Measurements from ENCODE around the gene STARD4. TPM values are rescaled to one million over a fixed set of nuclear protein-coding genes. Genes with fewer than 3 reads are reported as not detected.

STARD4 gene
- total RNA-seq, 1 experiment from 2014 or later, result 30.4 TPM

DNA sequence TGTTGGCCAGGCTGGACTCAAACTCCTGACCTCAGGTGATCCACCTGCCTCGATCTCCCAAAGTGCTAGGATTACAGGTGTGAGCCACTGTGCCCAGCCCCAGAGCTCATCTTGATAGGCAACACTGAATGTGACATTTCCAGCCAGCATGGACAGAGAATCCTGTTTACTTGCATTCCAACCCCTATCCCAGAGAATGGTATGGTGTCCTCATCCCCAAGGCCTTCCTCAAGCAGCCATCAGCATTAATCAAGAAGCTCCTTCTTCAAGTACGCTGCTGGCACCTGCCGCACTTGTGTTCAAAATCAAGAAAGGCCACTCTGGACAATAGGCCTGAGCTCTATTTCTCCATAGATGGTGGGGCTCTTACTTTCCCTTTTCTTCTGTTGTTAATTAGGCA is 40.2 kb downstream of the STARD4 start:
- DNase-seq (ENCODE audit: low spot score), result no peak

DNA sequence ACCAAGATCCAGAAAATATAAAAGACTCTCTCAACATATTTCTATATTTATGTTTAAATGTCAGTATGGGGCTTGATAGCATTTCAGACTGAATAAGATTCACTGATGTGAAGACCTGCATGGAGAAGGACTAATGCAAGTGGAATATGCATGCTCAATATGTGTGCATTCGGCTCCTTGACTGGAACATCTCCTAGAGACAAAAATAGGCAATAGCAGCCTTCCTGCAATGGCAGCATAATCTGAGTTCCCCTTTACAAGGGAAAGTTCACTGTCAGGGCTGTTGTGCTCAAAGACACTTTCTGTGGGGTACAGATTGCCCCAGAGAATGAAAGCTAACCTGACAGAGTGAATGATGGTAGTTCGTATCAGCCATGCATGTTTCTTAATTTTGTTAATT is 42.4 kb downstream of the STARD4 start:
- no peak for DNase-seq (ENCODE audit: low spot score)

- DNase-seq (ENCODE audit: low spot score), result no peak
These were observed 42.9 kb downstream of the STARD4 start for GRCh38 chr5:111469293-111469896.

GRCh38 chr5:111463311-111463710 is 49.0 kb downstream of the STARD4 start:
- DNase-seq (ENCODE audit: low spot score), result no peak

DNA sequence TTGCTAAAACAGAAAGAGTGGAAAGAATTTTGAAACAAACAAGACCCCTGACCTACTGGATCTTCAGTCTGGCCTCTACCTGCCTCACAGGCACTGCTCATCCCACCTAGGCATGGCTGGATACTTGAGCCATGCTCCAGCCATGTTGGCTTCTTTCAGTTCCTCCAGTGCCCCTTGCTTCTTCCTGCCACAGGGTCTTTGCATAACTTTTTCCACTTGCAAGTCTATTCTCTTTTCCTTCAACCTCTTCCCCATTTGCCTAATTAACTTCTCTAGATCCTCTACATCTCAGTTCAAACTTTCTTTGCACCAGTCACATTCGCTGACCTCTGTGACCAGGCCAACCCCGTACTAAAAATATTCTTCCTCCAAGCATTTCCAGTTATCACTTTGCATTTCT is 50.4 kb downstream of the STARD4 start:
- DNase-seq (ENCODE audit: low spot score), result no peak

GRCh38 chr5:111461255-111461671 is 51.1 kb downstream of the STARD4 start:
- DNase-seq (ENCODE audit: low spot score), result no peak

GRCh38 chr5:111454776-111455175 is 57.6 kb downstream of the STARD4 start:
- DNase-seq (ENCODE audit: low spot score), result no peak

GRCh38 chr5:111454198-111454622 is 58.1 kb downstream of the STARD4 start:
- peak; percentile 26 for DNase-seq (ENCODE audit: low spot score)

DNA sequence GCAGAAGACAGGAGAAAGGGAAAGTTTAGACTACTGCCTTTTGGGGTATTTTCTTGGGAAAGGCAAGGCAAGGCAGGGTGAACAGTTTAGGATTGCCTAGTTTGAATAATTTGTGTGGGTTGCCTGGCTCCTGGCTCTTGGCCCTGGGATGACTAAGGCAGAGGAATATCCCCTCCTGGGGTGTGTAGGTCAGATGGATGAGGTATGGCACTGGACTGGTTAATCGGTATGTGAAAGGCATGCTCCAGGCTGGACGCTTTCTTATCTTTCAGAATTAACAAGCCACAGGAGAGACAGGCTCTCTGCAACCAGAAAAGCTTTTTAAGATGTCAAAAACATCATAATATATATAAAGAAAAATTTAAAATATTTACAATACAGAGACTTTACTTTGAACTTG is 58.6 kb downstream of the STARD4 start:
- DNase-seq (ENCODE audit: low spot score), result peak; percentile 80

- DNase-seq (ENCODE audit: low spot score), result peak; percentile 29
These were observed 59.0 kb downstream of the STARD4 start for GRCh38 chr5:111453295-111453694.

DNA sequence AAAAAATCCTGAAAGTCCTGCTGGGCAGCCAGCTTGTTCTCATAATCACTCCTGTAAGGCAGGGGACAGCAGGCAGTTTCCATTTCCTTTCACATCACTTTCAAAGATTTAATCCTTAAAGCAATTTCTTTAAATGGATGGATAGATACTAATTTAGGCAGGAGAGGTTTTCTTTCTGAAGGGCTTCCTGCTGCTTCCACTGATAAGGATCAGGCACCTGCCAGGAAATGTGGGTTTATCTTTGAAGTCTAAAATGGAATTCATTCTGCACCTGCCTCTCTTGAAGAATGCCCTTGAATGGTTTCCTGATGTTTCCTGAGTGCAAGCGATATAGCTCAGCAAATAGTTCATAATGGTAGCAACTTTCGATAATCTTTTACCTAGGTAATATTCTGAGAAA is 64.5 kb downstream of the STARD4 start:
- DNase-seq (ENCODE audit: low spot score), result no peak

GRCh38 chr5:111447099-111447498 is 65.2 kb downstream of the STARD4 start:
- no peak for DNase-seq (ENCODE audit: low spot score)

Other genes with a start within 250 kb of the STARD4 start
- gene NREP, start 244.7 kb upstream of the STARD4 start, total RNA-seq (2014; rRNA removed; shearing (Covaris generic)), result 22.3 and 27.2 TPM in 2 replicates